HG03175 (cell line): ENCODE results near the gene AVL9.
A peak's percentile ranks its signal among the peaks of the same experiment; 100 is the strongest.
"Not testable (repeated sequence)": the region's sequence is repeated elsewhere in the genome, so short reads cannot be mapped to it uniquely, and the experiment has no call there.

Experiments
- ATAC-seq: cut with Tn5 transposase; IDR thresholded peaks from one replicate; pipeline ENCODE4 v1.9.1; 2021; ENCODE audit warnings: mild to moderate bottlenecking, moderate library complexity; ENCODE audit not compliant: unreplicated experiment

Gene AVL9

DNA sequence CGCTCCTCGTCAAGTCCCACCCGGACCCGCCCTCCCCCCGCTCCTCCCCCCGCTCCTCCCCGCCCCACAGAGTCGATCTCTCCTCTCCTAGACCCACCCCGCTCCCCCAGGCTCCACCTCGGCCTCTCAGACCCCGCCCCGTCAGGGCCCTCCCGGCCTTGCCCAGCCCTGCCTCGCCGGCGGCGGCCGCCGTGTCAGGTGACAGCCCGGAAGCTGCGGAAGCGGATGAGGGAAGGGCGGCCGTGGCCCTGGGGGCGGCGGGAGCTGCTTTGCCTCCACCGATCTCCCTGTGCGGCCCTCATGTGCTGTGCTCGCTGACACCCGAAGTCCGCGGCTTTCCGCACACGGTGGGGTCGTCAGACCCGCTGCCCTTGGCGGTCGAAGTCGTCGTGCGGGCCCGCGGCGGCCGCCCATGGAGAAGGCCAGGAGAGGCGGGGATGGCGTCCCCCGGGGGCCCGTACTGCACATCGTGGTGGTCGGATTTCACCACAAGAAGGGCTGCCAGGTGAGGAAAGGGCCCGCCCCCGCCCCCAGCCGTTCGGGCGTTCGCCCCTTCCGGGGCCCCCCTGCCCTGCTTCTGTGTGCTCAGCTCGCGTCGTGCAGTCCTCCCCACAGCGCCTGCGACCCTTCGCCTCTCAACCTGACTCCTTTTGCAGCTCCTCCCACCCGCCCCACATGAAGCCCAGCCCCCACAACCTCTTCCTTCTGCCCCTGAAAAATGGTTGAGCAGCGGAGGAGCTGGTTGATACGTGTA lies at the start of gene AVL9:
Gene AVL9, plus strand, starts transcription at position 192 of the 754 bp plus-strand sequence. Its CDS starts 221 bp downstream, at position 413.
- peak; percentile 92 for ATAC-seq

DNA sequence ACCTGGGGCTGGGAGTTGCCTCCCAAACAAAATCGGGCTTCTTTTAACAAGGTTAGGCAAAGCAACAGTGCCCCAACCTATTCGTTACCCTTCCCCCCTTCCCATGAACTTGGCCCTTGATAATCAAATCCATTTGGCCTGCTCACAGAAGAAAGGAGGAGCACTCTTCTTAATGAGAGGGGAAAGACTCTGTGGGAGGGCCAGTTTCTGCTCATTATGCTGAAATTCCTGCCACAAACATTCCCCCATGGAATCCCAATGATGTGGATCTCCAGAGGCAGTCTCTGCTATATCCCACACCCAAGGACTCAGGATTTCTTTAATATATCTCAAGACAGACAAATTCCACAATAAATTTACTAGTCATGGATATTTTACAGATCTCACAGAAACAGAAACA lies 48.1 kb upstream of the AVL9 start:
- ATAC-seq: no peak

DNA sequence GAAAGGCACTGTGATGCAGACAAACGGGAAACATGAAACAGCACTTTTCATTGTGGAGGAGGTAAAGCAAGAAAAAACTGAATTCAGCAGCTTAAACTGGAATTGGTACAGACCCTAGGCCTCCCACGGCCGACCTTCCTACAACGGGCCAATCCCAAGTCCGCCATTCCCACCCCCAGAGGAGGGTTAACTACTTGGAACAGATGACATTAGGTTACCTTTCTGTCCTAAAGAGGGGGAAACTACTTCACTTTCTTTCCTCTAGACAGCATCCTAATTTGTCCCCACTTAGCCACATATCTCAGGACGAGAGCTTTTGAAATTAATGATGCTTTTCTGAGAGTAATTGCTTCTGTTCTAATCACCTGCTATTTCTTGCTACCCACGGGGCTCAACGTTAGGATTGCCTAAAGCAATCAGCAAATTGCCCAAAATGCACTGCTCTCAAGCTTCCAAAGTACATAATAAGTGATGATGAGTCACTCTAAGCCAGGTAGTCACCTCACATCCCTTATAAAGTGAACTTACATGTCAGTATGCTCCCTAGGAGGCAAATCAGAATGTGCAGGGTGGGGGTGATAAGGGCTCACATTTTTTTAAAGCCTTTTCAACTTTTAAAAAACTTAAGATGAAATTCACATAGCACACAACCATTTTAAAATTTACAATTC lies 41.8 kb upstream of the AVL9 start:
- no peak for ATAC-seq

DNA sequence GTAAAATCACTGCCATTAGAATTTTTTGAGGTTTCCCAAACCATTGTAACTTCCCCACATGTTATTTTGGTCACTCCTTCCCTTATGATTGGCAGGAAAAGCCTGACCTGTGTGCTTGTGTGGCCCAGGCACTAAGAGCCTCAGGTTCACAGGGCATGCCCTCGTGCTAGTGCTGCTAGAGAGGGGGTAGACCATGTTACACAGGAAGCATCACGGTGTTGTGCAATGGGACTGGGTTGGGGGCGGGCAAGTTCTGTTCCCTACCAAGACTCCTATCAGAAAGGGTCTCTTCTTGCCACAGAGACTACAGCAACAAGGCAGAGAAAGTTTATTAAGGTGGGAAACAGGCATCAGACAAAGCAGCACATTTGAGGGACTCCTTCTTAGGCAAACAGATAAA lies 37.3 kb upstream of the AVL9 start:
- no peak for ATAC-seq

DNA sequence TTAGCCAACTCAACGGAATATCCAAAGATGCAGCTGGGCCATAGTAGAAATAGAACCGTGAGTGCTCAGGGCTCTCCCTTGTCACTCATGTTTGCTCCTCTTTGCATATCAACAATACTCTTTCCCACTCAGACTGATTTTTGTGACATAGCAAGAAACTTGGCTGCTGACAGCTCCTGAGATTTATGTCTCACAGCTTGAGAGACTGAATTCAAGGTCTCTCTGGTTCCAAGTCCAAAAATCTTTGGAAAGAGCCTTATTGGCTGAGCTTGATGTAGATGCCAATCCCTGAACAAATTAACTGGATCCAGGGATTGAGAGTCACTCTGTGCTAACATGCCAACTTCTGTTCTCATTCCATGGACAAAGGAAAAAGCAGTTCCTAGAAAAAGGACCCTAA lies 35.5 kb upstream of the AVL9 start:
- ATAC-seq: no peak

GRCh38 chr7:32461484-32461883 lies 33.8 kb upstream of the AVL9 start:
- ATAC-seq: no peak

- ATAC-seq: no peak
These were observed 32.8 kb upstream of the AVL9 start for GRCh38 chr7:32462451-32462850.

- ATAC-seq: no peak
These were observed 32.3 kb upstream of the AVL9 start for GRCh38 chr7:32462977-32463376.

DNA sequence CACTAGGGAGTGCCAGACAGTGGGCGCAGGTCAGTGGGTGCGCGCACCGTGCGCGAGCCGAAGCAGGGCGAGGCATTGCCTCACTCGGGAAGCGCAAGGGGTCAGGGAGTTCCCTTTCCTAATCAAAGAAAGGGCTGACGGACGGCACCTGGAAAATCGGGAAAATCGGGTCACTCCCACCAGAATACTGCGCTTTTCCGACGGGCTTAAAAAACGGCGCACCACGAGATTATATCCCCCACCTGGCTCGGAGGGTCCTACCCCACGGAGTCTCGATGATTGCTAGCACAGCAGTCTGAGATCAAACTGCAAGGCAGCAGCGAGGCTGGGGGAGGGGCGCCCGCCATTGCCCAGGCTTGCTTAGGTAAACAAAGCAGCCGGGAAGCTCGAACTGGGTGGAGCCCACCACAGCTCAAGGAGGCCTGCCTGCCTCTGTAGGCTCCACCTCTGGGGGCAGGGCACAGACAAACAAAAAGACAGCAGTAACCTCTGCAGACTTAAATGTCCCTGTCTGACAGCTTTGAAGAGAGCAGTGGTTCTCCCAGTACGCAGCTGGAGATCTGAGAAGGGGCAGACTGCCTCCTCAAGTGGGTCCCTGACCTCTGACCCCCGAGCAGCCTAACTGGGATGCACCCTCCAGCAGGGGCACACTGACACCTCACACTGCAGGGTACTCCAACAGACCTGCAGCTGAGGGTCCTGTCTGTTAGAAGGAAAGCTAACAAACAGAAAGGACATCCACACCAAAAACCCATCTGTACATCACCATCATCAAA lies 30.5 kb upstream of the AVL9 start:
- ATAC-seq: not testable (repeated sequence)

GRCh38 chr7:32470004-32470403 lies 25.3 kb upstream of the AVL9 start:
- not testable (repeated sequence) for ATAC-seq

- ATAC-seq: no peak
These were observed 24.4 kb upstream of the AVL9 start for GRCh38 chr7:32470871-32471270.

GRCh38 chr7:32472015-32472414 lies 23.3 kb upstream of the AVL9 start:
- ATAC-seq: no peak

- ATAC-seq: no peak
These were observed 21.3 kb upstream of the AVL9 start for GRCh38 chr7:32474008-32474407.

- ATAC-seq: no peak
These were observed 18.3 kb upstream of the AVL9 start for GRCh38 chr7:32476816-32477648.

- no peak for ATAC-seq
These were observed 17.7 kb upstream of the AVL9 start for GRCh38 chr7:32477649-32477980.

- ATAC-seq: peak; percentile 49
These were observed 15.6 kb upstream of the AVL9 start for GRCh38 chr7:32479574-32480200.

GRCh38 chr7:32481176-32481575 lies 14.1 kb upstream of the AVL9 start:
- ATAC-seq: no peak

- no peak for ATAC-seq
These were observed 13.4 kb upstream of the AVL9 start for GRCh38 chr7:32481921-32482320.

DNA sequence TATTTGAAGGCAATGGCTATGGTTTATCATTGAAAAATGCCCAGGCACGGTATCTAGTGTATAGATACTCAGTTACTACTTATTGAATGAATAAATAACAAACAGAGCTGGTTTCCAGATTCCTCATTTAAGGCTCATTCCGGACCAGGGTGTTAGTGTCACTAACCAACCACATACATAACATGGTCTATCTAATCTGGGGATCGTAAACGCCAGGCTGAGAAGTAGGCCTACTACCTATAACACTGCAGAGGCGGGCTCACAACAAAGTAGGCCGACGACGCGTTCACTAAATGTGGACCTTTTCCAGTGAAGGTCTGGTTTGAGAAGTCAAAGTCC lies 5.5 kb upstream of the AVL9 start:
- no peak for ATAC-seq

- peak; percentile 91 for ATAC-seq
These were observed 5.0 kb upstream of the AVL9 start, which contains the start of gene LSM5 for GRCh38 chr7:32490127-32490796. LSM5 (minus strand) TSS chr7:32490380; CDS start chr7:32490365, 15 bp downstream.
